ENCODE data around the gene TMUB1. TPM values are rescaled to one million over a fixed set of nuclear protein-coding genes. Genes with fewer than 3 reads are reported as not detected.
A peak's percentile ranks its signal among the peaks of the same experiment; 100 is the strongest.

Gene TMUB1
- total and polyA plus RNA-seq, 9 of the 15 experiments (the other 6 are each of a cell fraction or from before 2014, with no cell fraction given), result 0.14 to 241 (median 74.1) TPM

DNA sequence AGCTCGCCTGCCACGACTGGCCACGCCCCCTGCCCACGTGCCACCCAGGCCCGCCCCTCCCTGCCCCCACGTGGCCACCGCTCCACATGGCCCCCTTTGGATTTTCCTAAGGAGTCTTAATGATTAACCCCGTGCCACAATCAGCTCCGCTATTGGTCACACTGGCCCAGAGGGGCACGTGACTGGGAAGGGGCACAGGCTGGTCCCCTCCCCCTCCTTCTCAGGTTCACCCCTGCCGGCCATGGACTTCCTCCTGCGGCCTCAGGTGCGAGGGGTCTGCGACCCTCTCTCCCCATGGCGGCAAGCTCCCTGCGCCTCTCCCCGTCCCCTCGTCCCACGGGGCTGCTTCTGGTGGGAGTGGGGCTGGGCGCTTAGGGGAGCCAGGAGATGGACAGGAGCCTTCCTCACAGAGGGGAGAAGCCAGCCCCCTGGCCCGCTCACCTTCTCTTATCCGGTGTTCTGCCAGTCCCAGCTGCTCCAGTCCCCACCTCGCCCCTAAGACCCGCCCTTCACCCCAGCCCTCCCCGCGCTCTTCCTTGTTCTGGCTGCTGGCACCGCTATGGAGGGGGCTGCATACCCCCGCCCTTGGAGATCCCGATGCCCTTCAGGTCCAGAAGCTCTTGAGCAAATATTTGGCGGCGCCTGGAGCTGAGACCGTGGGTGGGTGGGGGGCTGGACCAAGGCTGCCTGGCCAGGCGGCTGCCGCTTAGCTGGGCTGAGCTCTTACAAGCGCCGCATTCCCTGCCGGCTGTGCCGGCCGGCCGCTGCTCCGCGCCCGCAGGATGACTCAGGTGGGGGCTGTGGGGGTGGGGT is 20.7 kb downstream of the TMUB1 start (continued):
- TF ChIP-seq JUN (IDR thresholded peaks at IDR 0.05; ENCODE audit: borderline replicate concordance, low read depth, low read length) (peak; percentile 84; the same call in 1 of the 2 replicates), JUN (CRISPR knock-in tag; IDR thresholded peaks at IDR 0.05; ENCODE audit: borderline replicate concordance) (no peak), GATAD2A (IDR thresholded peaks at IDR 0.05) (no peak), ZNF311 (CRISPR knock-in tag; IDR thresholded peaks at IDR 0.05) (no peak), HDAC3 (IDR thresholded peaks at IDR 0.05; ENCODE audit: borderline replicate concordance, partially characterized antibody) (no peak), SLC30A9 (CRISPR knock-in tag; IDR thresholded peaks at IDR 0.05) (no peak), JUND (IDR thresholded peaks at IDR 0.05; ENCODE audit: borderline replicate concordance, low read depth, low read length) (peak; percentile 62), JUND (tag; IDR thresholded peaks at IDR 0.05; ENCODE audit: borderline replicate concordance, low read depth, low read length) (no peak; the same call in 2 of the 3 replicates), ZNF699 (CRISPR knock-in tag; IDR thresholded peaks at IDR 0.05; ENCODE audit: insufficient replicate concordance) (no peak)
- TF ChIP-seq, protein P1, sequence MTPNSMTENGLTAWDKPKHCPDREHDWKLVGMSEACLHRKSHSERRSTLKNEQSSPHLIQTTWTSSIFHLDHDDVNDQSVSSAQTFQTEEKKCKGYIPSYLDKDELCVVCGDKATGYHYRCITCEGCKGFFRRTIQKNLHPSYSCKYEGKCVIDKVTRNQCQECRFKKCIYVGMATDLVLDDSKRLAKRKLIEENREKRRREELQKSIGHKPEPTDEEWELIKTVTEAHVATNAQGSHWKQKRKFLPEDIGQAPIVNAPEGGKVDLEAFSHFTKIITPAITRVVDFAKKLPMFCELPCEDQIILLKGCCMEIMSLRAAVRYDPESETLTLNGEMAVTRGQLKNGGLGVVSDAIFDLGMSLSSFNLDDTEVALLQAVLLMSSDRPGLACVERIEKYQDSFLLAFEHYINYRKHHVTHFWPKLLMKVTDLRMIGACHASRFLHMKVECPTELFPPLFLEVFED (CRISPR knock-in tag; conservative IDR thresholded peaks at IDR 0.05), result no peak
- TF ChIP-seq, protein P2, sequence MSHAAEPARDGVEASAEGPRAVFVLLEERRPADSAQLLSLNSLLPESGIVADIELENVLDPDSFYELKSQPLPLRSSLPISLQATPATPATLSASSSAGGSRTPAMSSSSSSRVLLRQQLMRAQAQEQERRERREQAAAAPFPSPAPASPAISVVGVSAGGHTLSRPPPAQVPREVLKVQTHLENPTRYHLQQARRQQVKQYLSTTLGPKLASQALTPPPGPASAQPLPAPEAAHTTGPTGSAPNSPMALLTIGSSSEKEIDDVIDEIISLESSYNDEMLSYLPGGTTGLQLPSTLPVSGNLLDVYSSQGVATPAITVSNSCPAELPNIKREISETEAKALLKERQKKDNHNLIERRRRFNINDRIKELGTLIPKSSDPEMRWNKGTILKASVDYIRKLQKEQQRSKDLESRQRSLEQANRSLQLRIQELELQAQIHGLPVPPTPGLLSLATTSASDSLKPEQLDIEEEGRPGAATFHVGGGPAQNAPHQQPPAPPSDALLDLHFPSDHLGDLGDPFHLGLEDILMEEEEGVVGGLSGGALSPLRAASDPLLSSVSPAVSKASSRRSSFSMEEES (CRISPR knock-in tag; IDR thresholded peaks at IDR 0.05), result peak; percentile 74
- TF ChIP-seq, protein P3, sequence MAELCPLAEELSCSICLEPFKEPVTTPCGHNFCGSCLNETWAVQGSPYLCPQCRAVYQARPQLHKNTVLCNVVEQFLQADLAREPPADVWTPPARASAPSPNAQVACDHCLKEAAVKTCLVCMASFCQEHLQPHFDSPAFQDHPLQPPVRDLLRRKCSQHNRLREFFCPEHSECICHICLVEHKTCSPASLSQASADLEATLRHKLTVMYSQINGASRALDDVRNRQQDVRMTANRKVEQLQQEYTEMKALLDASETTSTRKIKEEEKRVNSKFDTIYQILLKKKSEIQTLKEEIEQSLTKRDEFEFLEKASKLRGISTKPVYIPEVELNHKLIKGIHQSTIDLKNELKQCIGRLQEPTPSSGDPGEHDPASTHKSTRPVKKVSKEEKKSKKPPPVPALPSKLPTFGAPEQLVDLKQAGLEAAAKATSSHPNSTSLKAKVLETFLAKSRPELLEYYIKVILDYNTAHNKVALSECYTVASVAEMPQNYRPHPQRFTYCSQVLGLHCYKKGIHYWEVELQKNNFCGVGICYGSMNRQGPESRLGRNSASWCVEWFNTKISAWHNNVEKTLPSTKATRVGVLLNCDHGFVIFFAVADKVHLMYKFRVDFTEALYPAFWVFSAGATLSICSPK (IDR thresholded peaks at IDR 0.05; ENCODE audit: borderline replicate concordance), result no peak

Measured in K562 (cell line).